H1 (cell line): ENCODE results near the gene SLC18A3.

Experiments used
- CEBPB ChIP-seq: IDR thresholded peaks from 2 replicates; pipeline ENCODE4 v1.6.1; 2012; ENCODE audit warnings: low read depth, low read length
- EZH2 ChIP-seq: fragments of 200-600 bp; sonication (generic); IDR thresholded peaks from 2 replicates; pipeline ENCODE4 v1.7.1; 2012; ENCODE audit warnings: low read depth, mild to moderate bottlenecking, moderate library complexity, low read length, inconsistent platforms; ENCODE audit not compliant: severe bottlenecking
- NRF1 ChIP-seq: IDR thresholded peaks from 2 replicates; pipeline ENCODE4 v1.6.1; 2011; ENCODE audit warnings: mild to moderate bottlenecking, low read depth, low read length, improper control_type of control experiment
- RAD21 ChIP-seq, 2 experiments: IDR thresholded peaks in 1 of 2; conservative IDR thresholded peaks in 1 of 2; 2 replicates each; pipeline ENCODE4 v1.6.1; 2011; ENCODE audit warnings: low read depth in 2 of 2, low read length in 2 of 2, improper control_type of control experiment in 1 of 2, inconsistent platforms in 1 of 2, mild to moderate bottlenecking in 1 of 2, moderate library complexity in 1 of 2
- RXRA ChIP-seq: IDR thresholded peaks from 2 replicates; pipeline ENCODE4 v1.6.1; 2011; ENCODE audit warnings: low read depth, mild to moderate bottlenecking, low read length, moderate library complexity; ENCODE audit not compliant: insufficient read depth
- SUZ12 ChIP-seq: fragments of 200-600 bp; sonication (generic); IDR thresholded peaks from 2 replicates; pipeline ENCODE4 v1.6.1; 2012; ENCODE audit warnings: mild to moderate bottlenecking, inconsistent platforms, low read length, moderate library complexity, mixed read lengths
- TAF1 ChIP-seq: IDR thresholded peaks from 2 replicates; pipeline ENCODE4 v1.6.1; 2011; ENCODE audit warnings: mild to moderate bottlenecking, low read depth, low read length
- TAF7 ChIP-seq: optimal IDR thresholded peaks from 2 replicates; pipeline ENCODE3; 2011; ENCODE audit warnings: low read depth, mild to moderate bottlenecking, inconsistent platforms, low read length, moderate library complexity, borderline replicate concordance
- TF ChIP-seq, protein P1 (sequence below), 3 experiments: IDR thresholded peaks; 1 replicate in 2 of 3; 2 replicates in 1 of 3; pipeline versions ENCODE4 v1.5.1 to v1.6.1; 2011; ENCODE audit warnings: low read length in 3 of 3, mild to moderate bottlenecking in 3 of 3, inconsistent platforms in 2 of 3, low read depth in 1 of 3, moderate library complexity in 1 of 3; ENCODE audit not compliant: insufficient read depth in 1 of 3; ENCODE audit errors: control extremely low read depth in 1 of 3
- TF ChIP-seq, protein P2 (sequence below): IDR thresholded peaks from 2 replicates; pipeline ENCODE4 v1.6.1; 2012; ENCODE audit warnings: low read length, inconsistent platforms

DNA sequence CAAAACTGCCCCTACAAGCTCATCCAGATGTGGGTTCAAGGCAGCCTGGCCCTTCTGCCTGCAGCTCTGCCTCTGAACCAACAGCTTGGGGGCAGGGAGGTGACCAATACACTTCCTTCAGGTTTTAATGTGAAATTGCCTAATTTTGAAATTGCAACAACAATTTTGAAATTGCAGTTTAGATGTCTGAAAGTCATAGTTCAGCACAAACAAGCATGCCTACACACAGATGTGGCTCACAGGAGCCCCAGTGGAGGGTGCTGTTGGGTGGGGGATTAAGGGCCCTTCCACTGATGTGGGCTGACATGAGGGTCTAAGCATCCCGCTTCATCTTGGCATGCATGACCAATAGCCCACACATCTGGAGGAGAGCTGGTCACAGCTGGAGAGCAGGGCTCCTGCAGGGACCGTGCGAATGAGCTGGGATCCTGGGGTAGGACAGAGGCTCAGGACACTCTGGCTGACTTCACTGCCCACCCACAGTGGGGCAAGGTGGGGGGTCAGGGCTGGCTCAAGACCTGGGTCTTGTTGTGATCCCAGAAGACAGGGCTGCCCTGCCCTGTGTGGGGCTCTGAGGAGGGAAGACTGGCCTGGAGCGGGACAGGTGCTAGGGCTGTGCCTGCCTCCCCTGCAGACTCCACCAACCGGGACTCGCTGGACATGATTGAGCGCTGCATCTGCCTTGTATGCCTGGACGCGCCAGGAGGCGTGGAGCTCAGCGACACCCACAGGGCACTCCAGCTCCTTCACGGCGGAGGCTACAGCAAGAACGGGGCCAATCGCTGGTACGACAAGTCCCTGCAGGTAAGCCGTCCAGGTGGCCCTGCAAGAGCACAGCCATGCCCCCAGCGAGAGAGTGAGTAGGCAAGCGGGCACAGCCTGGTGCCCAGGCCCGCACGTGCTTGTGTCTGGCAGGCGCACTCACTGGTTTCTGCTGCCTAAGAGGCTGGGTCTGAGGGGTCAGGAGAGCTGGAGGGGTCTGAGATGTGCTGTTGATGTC, 36.1 kb downstream of the SLC18A3 start:
- TF ChIP-seq RXRA (no peak), NRF1 (no peak), RAD21 (IDR thresholded peaks at IDR 0.05 in 1 of 2, conservative IDR thresholded peaks at IDR 0.05 in 1 of 2; ENCODE audit: low read depth in 2 of 2, low read length in 2 of 2) (peak; percentile 46 to 62), EZH2 (no peak), TAF7 (no peak), CEBPB (no peak), TAF1 (no peak), SUZ12 (no peak)
- TF ChIP-seq, protein P1, sequence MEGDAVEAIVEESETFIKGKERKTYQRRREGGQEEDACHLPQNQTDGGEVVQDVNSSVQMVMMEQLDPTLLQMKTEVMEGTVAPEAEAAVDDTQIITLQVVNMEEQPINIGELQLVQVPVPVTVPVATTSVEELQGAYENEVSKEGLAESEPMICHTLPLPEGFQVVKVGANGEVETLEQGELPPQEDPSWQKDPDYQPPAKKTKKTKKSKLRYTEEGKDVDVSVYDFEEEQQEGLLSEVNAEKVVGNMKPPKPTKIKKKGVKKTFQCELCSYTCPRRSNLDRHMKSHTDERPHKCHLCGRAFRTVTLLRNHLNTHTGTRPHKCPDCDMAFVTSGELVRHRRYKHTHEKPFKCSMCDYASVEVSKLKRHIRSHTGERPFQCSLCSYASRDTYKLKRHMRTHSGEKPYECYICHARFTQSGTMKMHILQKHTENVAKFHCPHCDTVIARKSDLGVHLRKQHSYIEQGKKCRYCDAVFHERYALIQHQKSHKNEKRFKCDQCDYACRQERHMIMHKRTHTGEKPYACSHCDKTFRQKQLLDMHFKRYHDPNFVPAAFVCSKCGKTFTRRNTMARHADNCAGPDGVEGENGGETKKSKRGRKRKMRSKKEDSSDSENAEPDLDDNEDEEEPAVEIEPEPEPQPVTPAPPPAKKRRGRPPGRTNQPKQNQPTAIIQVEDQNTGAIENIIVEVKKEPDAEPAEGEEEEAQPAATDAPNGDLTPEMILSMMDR (IDR thresholded peaks at IDR 0.05; ENCODE audit: control extremely low read depth in 1 of 3, insufficient read depth in 1 of 3, low read depth in 1 of 3, low read length in 3 of 3), result peak; percentile 23 to 35 (median 34)
- TF ChIP-seq, protein P2, sequence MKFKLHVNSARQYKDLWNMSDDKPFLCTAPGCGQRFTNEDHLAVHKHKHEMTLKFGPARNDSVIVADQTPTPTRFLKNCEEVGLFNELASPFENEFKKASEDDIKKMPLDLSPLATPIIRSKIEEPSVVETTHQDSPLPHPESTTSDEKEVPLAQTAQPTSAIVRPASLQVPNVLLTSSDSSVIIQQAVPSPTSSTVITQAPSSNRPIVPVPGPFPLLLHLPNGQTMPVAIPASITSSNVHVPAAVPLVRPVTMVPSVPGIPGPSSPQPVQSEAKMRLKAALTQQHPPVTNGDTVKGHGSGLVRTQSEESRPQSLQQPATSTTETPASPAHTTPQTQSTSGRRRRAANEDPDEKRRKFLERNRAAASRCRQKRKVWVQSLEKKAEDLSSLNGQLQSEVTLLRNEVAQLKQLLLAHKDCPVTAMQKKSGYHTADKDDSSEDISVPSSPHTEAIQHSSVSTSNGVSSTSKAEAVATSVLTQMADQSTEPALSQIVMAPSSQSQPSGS, result no peak
